DND-41 (cell line): ENCODE results near the gene HADHA.

Experiments used
- EZH2 ChIP-seq: IDR thresholded peaks from 3 replicates; pipeline ENCODE4 v1.6.1; 2012; ENCODE audit warnings: borderline replicate concordance, low read depth, mild to moderate bottlenecking, moderate library complexity, low read length, inconsistent platforms; ENCODE audit not compliant: severe bottlenecking
- TF ChIP-seq, protein P1 (sequence below): IDR thresholded peaks from 2 replicates; pipeline ENCODE4 v1.5.1; 2012; ENCODE audit warnings: borderline replicate concordance, low read length, moderate library complexity, mild to moderate bottlenecking; ENCODE audit not compliant: poor library complexity, severe bottlenecking; ENCODE audit errors: extremely low read depth

DNA sequence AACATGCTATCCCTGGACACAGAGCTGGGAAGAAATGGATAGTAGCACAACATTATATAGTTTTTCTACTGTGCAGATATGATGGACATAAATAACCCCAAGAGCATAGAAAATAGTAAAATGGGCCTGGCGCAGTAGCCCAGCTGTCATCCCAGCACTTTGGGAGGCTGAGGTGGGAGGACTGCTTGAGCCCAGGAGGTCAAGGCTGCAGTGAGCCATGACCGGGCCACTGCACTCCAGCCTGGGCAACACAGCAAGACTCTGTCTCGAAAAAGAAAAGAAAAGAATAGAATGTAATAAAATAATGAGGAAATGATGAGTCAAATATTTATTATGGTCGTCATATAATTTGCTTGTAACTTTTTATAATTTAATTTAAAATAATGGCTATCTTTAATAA lies 79.0 kb downstream of the HADHA start:
- TF ChIP-seq, protein P1, sequence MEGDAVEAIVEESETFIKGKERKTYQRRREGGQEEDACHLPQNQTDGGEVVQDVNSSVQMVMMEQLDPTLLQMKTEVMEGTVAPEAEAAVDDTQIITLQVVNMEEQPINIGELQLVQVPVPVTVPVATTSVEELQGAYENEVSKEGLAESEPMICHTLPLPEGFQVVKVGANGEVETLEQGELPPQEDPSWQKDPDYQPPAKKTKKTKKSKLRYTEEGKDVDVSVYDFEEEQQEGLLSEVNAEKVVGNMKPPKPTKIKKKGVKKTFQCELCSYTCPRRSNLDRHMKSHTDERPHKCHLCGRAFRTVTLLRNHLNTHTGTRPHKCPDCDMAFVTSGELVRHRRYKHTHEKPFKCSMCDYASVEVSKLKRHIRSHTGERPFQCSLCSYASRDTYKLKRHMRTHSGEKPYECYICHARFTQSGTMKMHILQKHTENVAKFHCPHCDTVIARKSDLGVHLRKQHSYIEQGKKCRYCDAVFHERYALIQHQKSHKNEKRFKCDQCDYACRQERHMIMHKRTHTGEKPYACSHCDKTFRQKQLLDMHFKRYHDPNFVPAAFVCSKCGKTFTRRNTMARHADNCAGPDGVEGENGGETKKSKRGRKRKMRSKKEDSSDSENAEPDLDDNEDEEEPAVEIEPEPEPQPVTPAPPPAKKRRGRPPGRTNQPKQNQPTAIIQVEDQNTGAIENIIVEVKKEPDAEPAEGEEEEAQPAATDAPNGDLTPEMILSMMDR = no peak
- no peak for TF ChIP-seq EZH2
